Activated CD4-positive, CD25-positive, alpha-beta regulatory T cell (primary cell): ENCODE data around the gene ABCB8.
"Not testable (repeated sequence)": the region's sequence is repeated elsewhere in the genome, so short reads cannot be mapped to it uniquely, and the experiment has no call there.

Source experiments
- DNase-seq, 4 experiments: peaks; one replicate each; lab custom pipeline; 2025; lab: John Stamatoyannopoulos, UW

Gene ABCB8

GRCh38 chr7:151035026-151035717 is 6.9 kb downstream of the ABCB8 start:
- DNase-seq = no peak

- no peak for DNase-seq
Measured at GRCh38 chr7:151035902-151036301, 7.7 kb downstream of the ABCB8 start.

- DNase-seq = peak in 2 of 4 experiments; percentile 34 to 53
Measured at GRCh38 chr7:151038951-151039849, 10.9 kb downstream of the ABCB8 start.

- DNase-seq = no peak
Measured at GRCh38 chr7:151039850-151040548, 11.7 kb downstream of the ABCB8 start.

GRCh38 chr7:151040616-151041375 is 12.5 kb downstream of the ABCB8 start:
- DNase-seq = no peak

GRCh38 chr7:151043449-151043848 is 15.2 kb downstream of the ABCB8 start:
- DNase-seq = not testable (repeated sequence)

- no peak for DNase-seq
Measured at GRCh38 chr7:151043959-151044358, 15.7 kb downstream of the ABCB8 start.

GRCh38 chr7:151045262-151045661 is 17.0 kb downstream of the ABCB8 start:
- DNase-seq = no peak

GRCh38 chr7:151045967-151046366 is 17.7 kb downstream of the ABCB8 start:
- DNase-seq = no peak

- DNase-seq = no peak
Measured at GRCh38 chr7:151046603-151047573, 18.6 kb downstream of the ABCB8 start.

GRCh38 chr7:151047976-151048815 is 19.9 kb downstream of the ABCB8 start, which contains the start of gene ASIC3:
Gene ASIC3 (plus strand): TSS chr7:151048531. CDS start chr7:151048886, 355 bp downstream.
- no peak for DNase-seq

- no peak for DNase-seq
Measured at GRCh38 chr7:151048911-151049463, 20.7 kb downstream of the ABCB8 start.

- peak in 2 of 4 experiments; percentile 23 to 25 for DNase-seq
Measured at GRCh38 chr7:151051108-151051507, 22.9 kb downstream of the ABCB8 start.

- DNase-seq = no peak
Measured at GRCh38 chr7:151053096-151053495, 24.8 kb downstream of the ABCB8 start.

GRCh38 chr7:151053751-151054150 is 25.5 kb downstream of the ABCB8 start:
- no peak for DNase-seq

GRCh38 chr7:151056283-151056665 is 28.0 kb downstream of the ABCB8 start:
- DNase-seq = no peak

GRCh38 chr7:151056666-151057505 is 28.6 kb downstream of the ABCB8 start:
- DNase-seq = no peak

GRCh38 chr7:151057506-151057988 is 29.3 kb downstream of the ABCB8 start, which contains the start of gene CDK5:
Gene CDK5 (minus strand): TSS chr7:151057897. CDS start chr7:151057848, 49 bp downstream.
- no peak for DNase-seq
